CD14-positive monocyte (primary cell): Measurements from ENCODE around the gene GYPC. TPM values are rescaled to one million over a fixed set of nuclear protein-coding genes. Genes with fewer than 3 reads are reported as not detected.

ENCODE experiments used
- DNase-seq, 3 donors: peaks; one replicate each; pipeline ENCODE4 v3.0.0-alpha.2; 2011 to 2022
- H2AFZ ChIP-seq: 2 replicates; pipeline ENCODE4 v1.6.0; 2012; ENCODE audit warnings: mild to moderate bottlenecking, low read depth, low read length, inconsistent platforms; ENCODE audit not compliant: insufficient read depth, poor library complexity, severe bottlenecking
- H3K27ac ChIP-seq, 2 donors: 1 replicate in 1 of 2; 2 replicates in 1 of 2; pipeline ENCODE4 v1.5.1; 2012 to 2013; ENCODE audit warnings: low read length in 2 of 2, control low read depth in 1 of 2, inconsistent platforms in 1 of 2, low read depth in 1 of 2, mild to moderate bottlenecking in 1 of 2
- H3K27me3 ChIP-seq, 2 donors: one replicate each; pipeline versions ENCODE4 v1.6.0 to v1.6.1; 2011 to 2013; ENCODE audit warnings: low read length in 2 of 2; ENCODE audit not compliant: control insufficient read depth in 2 of 2, insufficient read depth in 2 of 2
- H3K36me3 ChIP-seq, 2 donors: replicated peaks in 1 of 2; 1 replicate in 1 of 2; 2 replicates in 1 of 2; pipeline versions ENCODE4 v1.5.1 to v1.6.1; 2012 to 2013; ENCODE audit warnings: low read length in 2 of 2, control low read depth in 1 of 2, inconsistent platforms in 1 of 2, mild to moderate bottlenecking in 1 of 2; ENCODE audit not compliant: insufficient read depth in 2 of 2, control insufficient read depth in 1 of 2
- H3K4me1 ChIP-seq, 2 donors: 1 replicate in 1 of 2; 2 replicates in 1 of 2; pipeline versions ENCODE4 v1.5.1 to v1.6.1; 2012 to 2013; ENCODE audit warnings: low read length in 2 of 2, control low read depth in 1 of 2, inconsistent platforms in 1 of 2, mild to moderate bottlenecking in 1 of 2, moderate library complexity in 1 of 2; ENCODE audit not compliant: insufficient read depth in 2 of 2, control insufficient read depth in 1 of 2
- H3K4me2 ChIP-seq: replicated peaks from 2 replicates; pipeline ENCODE3; 2012; ENCODE audit warnings: low read length, moderate library complexity, mild to moderate bottlenecking; ENCODE audit not compliant: poor library complexity, severe bottlenecking; ENCODE audit errors: extremely low read depth
- H3K4me3 ChIP-seq, 3 experiments: fragments of 200-600 bp in 1 of 3; sonication (generic) in 1 of 3; replicated peaks in 1 of 3; 1 replicate in 2 of 3; 2 replicates in 1 of 3; pipeline ENCODE4 v1.5.1; 2011 to 2013; ENCODE audit warnings: low read length in 3 of 3, mild to moderate bottlenecking in 3 of 3, control low read depth in 2 of 3, low read depth in 2 of 3, inconsistent platforms in 1 of 3, moderate library complexity in 1 of 3
- H3K79me2 ChIP-seq: 2 replicates; pipeline ENCODE4 v1.6.0; 2012; ENCODE audit warnings: mild to moderate bottlenecking, control low read depth, inconsistent platforms, low read length, moderate library complexity; ENCODE audit not compliant: insufficient read depth
- H3K9ac ChIP-seq: 2 replicates; pipeline ENCODE4 v1.6.0; 2017; ENCODE audit warnings: low read length, mild to moderate bottlenecking; ENCODE audit not compliant: insufficient read depth, poor library complexity, severe bottlenecking
- H3K9me3 ChIP-seq, 2 donors: replicated peaks in 1 of 2; 1 replicate in 1 of 2; 2 replicates in 1 of 2; pipeline versions ENCODE4 v1.5.1 to v1.6.1; 2012 to 2013; ENCODE audit warnings: low read length in 2 of 2, control low read depth in 1 of 2; ENCODE audit not compliant: control insufficient read depth in 1 of 2, insufficient read depth in 1 of 2
- H4K20me1 ChIP-seq: 2 replicates; pipeline ENCODE4 v1.6.0; 2012; ENCODE audit warnings: mild to moderate bottlenecking, low read length, control low read depth, moderate library complexity; ENCODE audit not compliant: insufficient read depth
- H3K27ac Mint-ChIP-seq, 7 donors: one replicate each; pipeline ENCODE4 v1.8.0; 2020; ENCODE audit warnings: mild to moderate bottlenecking in 7 of 7, mixed read lengths in 7 of 7, moderate library complexity in 6 of 7, inconsistent platforms in 2 of 7
- H3K27me3 Mint-ChIP-seq, 3 donors: one replicate each; pipeline ENCODE4 v1.8.0; 2021 to 2022; ENCODE audit warnings: low read depth in 3 of 3, mild to moderate bottlenecking in 3 of 3, mixed read lengths in 3 of 3, moderate library complexity in 3 of 3, inconsistent platforms in 1 of 3
- H3K36me3 Mint-ChIP-seq, 2 donors: one replicate each; pipeline ENCODE4 v1.8.0; 2020; ENCODE audit warnings: mixed read lengths in 2 of 2, inconsistent platforms in 1 of 2, mild to moderate bottlenecking in 1 of 2
- H3K4me1 Mint-ChIP-seq: one replicate; pipeline ENCODE4 v1.8.0; 2020; ENCODE audit warnings: mild to moderate bottlenecking, mixed read lengths
- H3K4me3 Mint-ChIP-seq, 2 donors: one replicate each; pipeline ENCODE4 v1.8.0; 2020; ENCODE audit warnings: mild to moderate bottlenecking in 2 of 2, mixed read lengths in 2 of 2, moderate library complexity in 1 of 2
- H3K9me3 Mint-ChIP-seq, 7 donors: one replicate each; pipeline ENCODE4 v1.8.0; 2020 to 2022; ENCODE audit warnings: mixed read lengths in 7 of 7, mild to moderate bottlenecking in 6 of 7, moderate library complexity in 6 of 7, inconsistent platforms in 2 of 7
- WGBS: methylation state at CpG from one replicate; pipeline ENCODE4 v1.1.5; 2013; ENCODE audit warnings: missing lambda C conversion rate; ENCODE audit not compliant: insufficient coverage; 5-methylcytosine and 5-hydroxymethylcytosine counted together
- intact Hi-C, 2 donors: fragments of 100-400 bp; cut with micrococcal nuclease; formaldehyde crosslinking; loops; one replicate each; pipeline versions ENCODE4 v1.15.0 to v1.15.1; 2023
- polyA plus RNA-seq, 3 donors: library from polyadenylated mRNA; depleted of rRNA in 1 of 3; unstranded in 2 of 3; stranded (reverse) in 1 of 3; fragments of 300-500 nt in 2 of 3; fragments of >200 nt in 1 of 3; fragmentation: Illumina TruSeq in 2 of 3; gene quantifications; 1 replicate in 2 of 3; 2 replicates in 1 of 3; pipeline ENCODE4 v1.2.3, GENCODE V29; 2012 to 2021
- TF ChIP-seq, protein P1 (sequence below): fragments of 200-600 bp; IDR thresholded peaks from one replicate; pipeline ENCODE4 v1.8.0; 2022; ENCODE audit warnings: antibody characterized with exemption, mild to moderate bottlenecking

The GYPC gene
- polyA plus RNA-seq, 3 donors = 20.0 to 36.1 (median 21.7) TPM

DNA sequence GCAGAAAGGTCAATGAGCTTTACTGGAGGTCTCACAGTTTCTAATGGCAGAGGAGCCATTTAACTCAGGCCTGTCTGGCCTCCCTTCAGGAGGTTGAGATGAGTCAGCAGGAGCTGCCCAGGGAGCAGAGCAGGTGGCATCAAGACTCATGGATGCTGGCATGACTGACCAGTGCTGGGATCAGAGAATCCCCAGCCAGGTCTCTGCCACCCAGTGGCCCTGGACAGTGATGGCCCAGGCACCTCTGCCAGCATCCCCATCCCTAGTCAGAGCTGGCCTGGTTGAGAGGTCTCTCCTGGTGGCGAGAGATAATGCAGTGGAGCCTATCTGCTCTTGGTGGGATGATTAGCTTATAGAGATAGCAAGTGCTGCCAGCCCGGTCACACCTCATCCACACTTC lies 43.1 kb downstream of the GYPC start:
- Mint-ChIP-seq H3K9me3 (peaks cover 0 to 3% (median 0%) of the 10 kb centered on the region in 7 donors), H3K27ac (no peak overlapping the region), H3K4me1 (peaks cover 3% of the 10 kb centered on the region), H3K27me3 (peaks cover 0 to 1% (median 0%) of the 10 kb centered on the region in 3 donors), H3K4me3 (no peak overlapping the region), H3K36me3 (peaks cover 41 to 47% of the 10 kb centered on the region in 2 donors)
- H3K9me3 ChIP-seq = no peaks in the 10 kb centered on the region
- no peak overlapping the region for H3K27ac ChIP-seq
- peaks cover 31 to 43% of the 10 kb centered on the region in 2 donors for H3K36me3 ChIP-seq
- no peaks in the 10 kb centered on the region for H3K79me2 ChIP-seq
- no peak for DNase-seq
- no peaks in the 10 kb centered on the region for H3K27me3 ChIP-seq
- no peak overlapping the region for H3K4me2 ChIP-seq
- H3K4me1 ChIP-seq = no peaks in the 10 kb centered on the region
- H2AFZ ChIP-seq = no peak overlapping the region
- no peak overlapping the region for H3K4me3 ChIP-seq
- intact Hi-C loops = no loop called here
- WGBS = no CpG with 5 or more reads among the region's 2 CpGs
- H4K20me1 ChIP-seq = no peaks in the 10 kb centered on the region
- TF ChIP-seq, protein P1, sequence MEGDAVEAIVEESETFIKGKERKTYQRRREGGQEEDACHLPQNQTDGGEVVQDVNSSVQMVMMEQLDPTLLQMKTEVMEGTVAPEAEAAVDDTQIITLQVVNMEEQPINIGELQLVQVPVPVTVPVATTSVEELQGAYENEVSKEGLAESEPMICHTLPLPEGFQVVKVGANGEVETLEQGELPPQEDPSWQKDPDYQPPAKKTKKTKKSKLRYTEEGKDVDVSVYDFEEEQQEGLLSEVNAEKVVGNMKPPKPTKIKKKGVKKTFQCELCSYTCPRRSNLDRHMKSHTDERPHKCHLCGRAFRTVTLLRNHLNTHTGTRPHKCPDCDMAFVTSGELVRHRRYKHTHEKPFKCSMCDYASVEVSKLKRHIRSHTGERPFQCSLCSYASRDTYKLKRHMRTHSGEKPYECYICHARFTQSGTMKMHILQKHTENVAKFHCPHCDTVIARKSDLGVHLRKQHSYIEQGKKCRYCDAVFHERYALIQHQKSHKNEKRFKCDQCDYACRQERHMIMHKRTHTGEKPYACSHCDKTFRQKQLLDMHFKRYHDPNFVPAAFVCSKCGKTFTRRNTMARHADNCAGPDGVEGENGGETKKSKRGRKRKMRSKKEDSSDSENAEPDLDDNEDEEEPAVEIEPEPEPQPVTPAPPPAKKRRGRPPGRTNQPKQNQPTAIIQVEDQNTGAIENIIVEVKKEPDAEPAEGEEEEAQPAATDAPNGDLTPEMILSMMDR = no peak
- no peak overlapping the region for H3K9ac ChIP-seq

DNA sequence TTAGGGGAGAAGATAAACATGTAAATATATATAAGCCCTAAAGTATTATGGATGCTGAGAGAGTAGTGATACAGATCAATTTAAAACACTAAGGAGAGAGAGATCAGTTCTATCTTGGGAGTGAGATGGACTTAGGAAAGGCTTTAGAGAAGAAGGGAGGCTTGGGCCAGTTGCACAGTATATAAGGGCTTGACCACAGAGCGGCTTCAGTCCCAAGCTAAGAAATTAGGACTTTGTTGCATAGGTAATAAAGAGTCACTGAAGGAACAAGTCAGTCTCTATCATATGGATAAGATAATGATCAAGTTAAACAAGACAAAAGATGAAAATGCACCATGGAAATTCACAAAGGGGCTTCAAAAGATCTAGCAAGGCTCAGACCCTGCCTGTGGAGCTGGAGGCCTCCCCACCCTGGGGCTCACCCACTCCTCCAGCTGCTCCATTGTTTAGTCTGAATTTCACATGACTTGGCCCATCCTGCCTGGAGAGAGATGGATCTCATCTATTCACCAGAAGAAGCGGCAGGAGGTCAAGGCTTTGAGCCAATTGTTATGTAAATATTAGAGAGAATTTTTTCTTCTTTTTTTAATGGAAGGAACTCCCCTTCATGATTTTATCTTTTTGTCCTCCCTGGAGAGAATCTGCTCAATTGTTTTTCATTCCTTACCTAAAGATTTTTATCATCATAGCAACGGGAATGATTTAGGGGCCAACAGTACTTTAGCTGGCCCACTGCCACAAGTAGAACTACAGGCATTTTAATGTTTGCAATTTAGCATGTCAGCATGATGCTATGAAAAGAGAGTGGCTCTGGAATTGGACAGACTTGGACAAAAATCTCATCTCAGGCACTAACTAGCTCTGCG lies 44.0 kb downstream of the GYPC start:
- Mint-ChIP-seq H3K36me3 (peaks cover 35 to 41% of the 10 kb centered on the region in 2 donors), H3K4me3 (no peak overlapping the region), H3K4me1 (peaks cover 3% of the 10 kb centered on the region), H3K27me3 (peaks cover 0 to 1% (median 0%) of the 10 kb centered on the region in 3 donors), H3K9me3 (peaks cover 0 to 3% (median 0%) of the 10 kb centered on the region in 7 donors), H3K27ac (no peak overlapping the region)
- no peak overlapping the region for H3K27ac ChIP-seq
- intact Hi-C loops = no loop called here
- H3K4me3 ChIP-seq = no peak overlapping the region
- TF ChIP-seq, protein P1 = no peak
- H3K79me2 ChIP-seq = no peaks in the 10 kb centered on the region
- no peaks in the 10 kb centered on the region for H3K27me3 ChIP-seq
- peaks cover 30 to 36% of the 10 kb centered on the region in 2 donors for H3K36me3 ChIP-seq
- no peak overlapping the region for H3K4me2 ChIP-seq
- H4K20me1 ChIP-seq = no peaks in the 10 kb centered on the region
- no peak overlapping the region for H2AFZ ChIP-seq
- no peaks in the 10 kb centered on the region for H3K4me1 ChIP-seq
- 100% methylated on average over 1 of the region's 4 CpGs for WGBS
- no peak for DNase-seq
- no peak overlapping the region for H3K9ac ChIP-seq
- H3K9me3 ChIP-seq = no peaks in the 10 kb centered on the region
